Right lung (tissue), 5 donors: ENCODE results near the gene DPYD. TPM values are rescaled to one million over a fixed set of nuclear protein-coding genes. Genes with fewer than 3 reads are reported as not detected.
"Not testable (repeated sequence)": the region's sequence is repeated elsewhere in the genome, so short reads cannot be mapped to it uniquely, and the experiment has no call there.

Experiments
- DNase-seq, 2 donors: peaks; one replicate each; pipeline ENCODE4 v3.0.0-alpha.2; 2013
- polyA plus RNA-seq, 5 donors: library from polyadenylated mRNA; unstranded; fragments of 120-200 nt; gene quantifications; one replicate each; pipeline versions ENCODE4 v1.2.1 to v1.2.3, GENCODE V29; 2013; ENCODE audit warnings: inconsistent platforms in 1 of 5, low replicate concordance in 1 of 5; ENCODE audit not compliant: insufficient read length in 5 of 5, insufficient read depth in 1 of 5

The DPYD gene
- polyA plus RNA-seq, 5 donors: 19.1 to 33.5 (median 25.1) TPM

DNA sequence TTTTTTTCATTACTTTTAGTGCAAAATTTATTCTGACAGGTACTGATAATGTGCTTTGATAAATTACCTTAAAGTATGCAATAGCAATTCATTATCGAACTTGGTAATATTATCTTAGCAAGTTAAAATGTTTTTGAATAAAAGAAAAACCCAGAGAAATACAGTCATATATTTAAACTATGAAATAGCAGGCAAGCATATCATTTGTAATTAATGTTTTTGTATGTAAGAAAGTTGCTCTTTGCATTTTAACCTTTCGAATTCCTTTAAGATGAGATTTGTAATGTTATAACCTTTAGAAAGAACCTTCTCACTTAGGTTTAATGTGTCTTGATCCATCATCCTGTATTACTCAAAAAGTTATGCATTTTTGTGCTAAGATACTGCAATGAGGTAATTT is 613.7 kb downstream of the DPYD start:
- no peak for DNase-seq

DNA sequence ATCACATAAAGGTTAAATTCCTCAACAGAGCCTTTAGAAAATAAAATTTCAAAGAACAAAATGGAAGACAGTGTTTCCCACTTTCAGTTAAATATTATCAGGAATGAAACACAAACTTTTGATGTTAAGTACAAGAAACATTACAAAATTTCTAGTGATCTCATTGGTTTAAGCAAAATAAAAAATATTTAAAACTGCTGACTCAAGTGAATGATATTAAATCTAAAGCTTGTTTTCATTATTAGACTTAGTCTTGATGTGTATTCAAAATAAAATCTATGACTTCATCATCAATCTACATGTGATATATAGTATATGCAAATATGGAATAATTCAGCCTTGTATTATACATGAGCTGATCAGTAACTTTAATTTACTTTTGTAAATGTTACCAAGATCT is 614.3 kb downstream of the DPYD start:
- no peak for DNase-seq

DNA sequence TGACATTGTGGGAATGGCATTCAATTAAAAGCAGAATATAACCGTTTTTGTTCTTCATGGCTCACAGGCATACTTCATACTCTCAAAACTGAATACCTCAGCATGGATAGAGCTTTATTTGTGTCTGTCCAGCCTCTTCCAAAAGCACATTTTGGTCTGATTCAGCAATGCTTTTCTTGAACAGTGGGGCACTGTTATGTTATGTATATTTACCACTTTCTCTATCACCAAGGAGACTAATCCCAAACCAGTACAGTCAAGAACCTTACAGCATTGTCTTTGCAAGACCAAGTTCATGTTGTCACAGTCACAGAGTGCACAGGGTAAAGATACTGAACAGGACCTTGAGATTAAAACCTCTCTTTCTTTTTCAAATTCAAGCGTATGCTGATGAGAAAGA is 616.5 kb downstream of the DPYD start:
- no peak for DNase-seq

DNA sequence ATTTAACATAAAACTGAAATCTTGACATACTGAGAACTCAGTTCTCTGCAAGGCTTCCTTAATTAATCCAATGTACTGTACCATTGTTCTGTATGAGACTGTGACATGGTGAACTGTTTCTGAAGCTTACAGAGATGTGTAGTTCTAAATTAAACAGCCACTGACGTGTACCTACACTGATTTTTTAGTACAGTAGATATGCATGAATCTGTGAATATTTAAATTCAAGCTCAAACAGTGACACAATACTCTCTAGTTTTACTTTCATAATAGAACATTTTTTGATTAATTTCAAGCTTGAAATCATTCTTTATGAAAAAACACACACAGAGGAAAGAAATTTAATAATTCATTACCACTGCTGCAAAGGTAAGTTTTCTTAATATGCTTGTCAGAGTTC is 621.9 kb downstream of the DPYD start:
- DNase-seq: no peak

GRCh38 chr1:97297611-97298010 is 623.2 kb downstream of the DPYD start:
- no peak for DNase-seq

DNA sequence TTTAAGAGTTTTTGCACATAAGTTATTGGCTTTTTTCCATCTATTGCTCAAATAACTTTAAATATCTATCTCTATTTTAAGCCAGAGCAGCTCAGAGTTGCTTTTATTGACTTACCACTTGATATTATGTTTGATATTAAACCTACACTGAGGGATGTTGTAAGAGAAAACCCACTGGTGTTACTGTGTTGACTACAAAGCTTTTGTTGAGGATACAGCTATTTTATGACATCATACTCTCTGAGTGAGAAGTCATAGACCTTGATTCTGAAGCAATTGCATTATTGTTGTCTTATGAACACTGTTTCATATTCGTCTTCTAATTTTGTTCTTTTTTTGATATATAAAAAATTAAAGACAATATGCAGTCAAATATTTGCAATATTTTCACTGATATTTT is 638.9 kb downstream of the DPYD start:
- DNase-seq: no peak

- DNase-seq: no peak
Observed at GRCh38 chr1:97277891-97278654, 642.8 kb downstream of the DPYD start.

DNA sequence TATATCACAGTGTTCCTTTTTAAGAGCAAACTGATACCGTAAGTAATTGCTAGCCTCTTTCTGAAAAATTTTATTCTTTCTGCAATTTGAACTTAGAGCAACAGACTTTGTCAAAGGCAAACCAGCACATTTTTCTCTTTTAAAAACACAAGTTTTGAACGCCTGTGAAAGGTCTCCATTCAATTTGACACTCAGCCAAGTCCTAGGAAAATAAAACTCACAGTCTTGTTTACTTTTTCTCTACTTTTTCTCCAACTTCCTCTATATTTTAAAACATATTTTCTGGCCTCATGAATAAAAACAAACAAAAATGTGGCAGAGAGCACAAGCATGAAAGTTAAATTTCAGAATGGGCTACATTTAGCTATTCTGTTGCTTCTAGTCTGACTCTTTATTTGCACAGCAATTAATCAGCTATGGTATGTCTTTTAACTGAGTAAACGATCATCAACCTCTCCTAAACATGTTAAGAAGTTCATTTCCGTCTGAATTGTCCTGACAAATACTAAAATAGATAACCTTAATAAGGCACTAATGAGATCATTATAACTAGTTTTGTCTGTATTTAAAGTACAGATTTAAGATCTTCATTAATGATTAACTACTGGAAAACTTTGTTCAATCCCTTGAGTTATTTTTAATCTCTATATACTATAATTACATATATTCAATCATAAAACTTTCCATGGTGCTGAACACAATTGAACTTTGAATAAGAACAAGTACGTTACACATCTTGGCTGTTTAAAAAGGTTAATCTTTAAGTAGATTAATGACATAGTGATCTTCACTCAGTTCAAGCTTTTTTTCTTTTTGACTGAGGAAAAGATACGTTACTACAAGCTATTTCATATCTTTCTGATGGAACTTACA is 648.7 kb downstream of the DPYD start:
- DNase-seq: no peak

DNA sequence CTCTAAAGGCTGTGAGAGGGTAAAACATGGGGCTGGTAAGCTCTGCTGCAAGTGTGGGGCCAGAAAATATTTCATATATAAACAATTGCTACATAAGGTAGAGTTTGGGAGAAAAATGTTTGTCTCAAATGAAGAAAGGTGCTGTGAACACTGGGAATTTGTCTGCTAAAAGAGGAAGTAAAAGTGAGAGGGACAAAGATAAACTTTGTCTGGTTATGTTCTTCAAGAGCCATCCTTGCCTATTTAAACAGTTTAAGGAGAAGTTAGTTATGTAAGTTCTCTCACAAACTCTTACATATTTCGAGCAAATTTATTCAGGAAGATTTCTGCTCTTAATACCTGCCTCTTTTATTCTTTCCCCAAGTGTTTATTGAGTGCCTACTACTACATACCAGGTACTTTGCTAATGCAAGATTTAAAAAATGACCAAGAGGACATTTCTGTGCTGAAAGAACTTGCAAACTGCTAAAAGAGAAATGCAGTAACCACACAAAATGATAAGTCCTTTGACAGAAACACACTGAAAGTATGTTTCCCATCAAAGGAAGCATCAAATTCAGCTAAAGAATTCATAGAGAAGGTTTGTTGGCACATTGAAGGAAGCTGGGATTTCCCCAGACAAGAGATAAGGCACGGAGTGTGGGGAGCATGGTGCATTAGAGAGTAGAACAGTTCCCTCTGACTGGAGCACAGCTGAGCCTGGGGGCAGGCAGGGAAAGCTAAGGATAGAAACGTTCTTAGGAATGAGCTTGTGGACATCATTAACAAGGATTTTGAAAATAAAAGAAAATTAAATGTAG is 650.1 kb downstream of the DPYD start:
- no peak for DNase-seq

GRCh38 chr1:97265630-97266029 is 655.2 kb downstream of the DPYD start:
- no peak for DNase-seq

GRCh38 chr1:97262842-97263241 is 658.0 kb downstream of the DPYD start:
- no peak for DNase-seq

DNA sequence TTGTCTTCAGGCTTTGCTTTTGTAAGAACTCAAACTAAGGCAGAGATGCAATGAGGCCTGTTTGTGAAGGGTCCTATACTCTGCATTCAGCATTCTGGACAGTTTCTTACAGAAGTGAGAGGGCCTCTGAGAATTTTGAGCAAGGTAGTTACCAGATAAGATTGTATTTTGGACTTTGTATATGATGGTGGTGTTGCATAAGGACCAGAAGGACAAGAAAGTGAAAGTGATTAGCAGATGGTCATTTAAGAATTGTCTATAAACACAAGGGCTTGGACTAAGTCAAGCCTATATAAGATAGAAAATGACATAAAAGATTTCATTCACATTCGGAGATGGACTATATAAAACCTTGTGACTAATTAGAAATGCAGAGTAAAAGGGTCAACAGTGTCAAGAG is 662.2 kb downstream of the DPYD start:
- no peak for DNase-seq

GRCh38 chr1:97254731-97255463 is 665.9 kb downstream of the DPYD start:
- no peak for DNase-seq

- DNase-seq: no peak
Observed at GRCh38 chr1:97252925-97253324, 667.9 kb downstream of the DPYD start.

- DNase-seq: no peak
Observed at GRCh38 chr1:97252076-97252475, 668.8 kb downstream of the DPYD start.

DNA sequence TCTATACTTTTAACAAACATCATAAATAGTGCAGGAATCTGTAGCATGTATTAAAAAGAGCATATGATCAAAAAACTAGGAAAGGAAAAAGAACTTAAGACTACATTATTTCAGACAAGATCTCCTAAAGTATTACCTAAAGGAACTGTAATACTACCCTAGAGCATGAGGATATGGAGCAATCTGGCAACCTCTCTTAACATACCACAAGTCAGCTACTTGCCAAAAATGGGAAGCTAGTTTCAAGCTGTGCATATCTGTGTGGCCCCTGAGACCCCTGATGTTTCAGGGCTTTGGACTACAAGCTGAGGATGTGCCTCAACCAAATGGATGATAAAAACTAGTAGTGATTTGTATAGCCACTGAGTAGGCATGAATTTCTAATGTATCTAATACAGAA is 673.6 kb downstream of the DPYD start:
- DNase-seq: no peak

GRCh38 chr1:97245682-97246081 is 675.2 kb downstream of the DPYD start:
- DNase-seq: no peak

GRCh38 chr1:97245026-97245425 is 675.8 kb downstream of the DPYD start:
- DNase-seq: no peak

DNA sequence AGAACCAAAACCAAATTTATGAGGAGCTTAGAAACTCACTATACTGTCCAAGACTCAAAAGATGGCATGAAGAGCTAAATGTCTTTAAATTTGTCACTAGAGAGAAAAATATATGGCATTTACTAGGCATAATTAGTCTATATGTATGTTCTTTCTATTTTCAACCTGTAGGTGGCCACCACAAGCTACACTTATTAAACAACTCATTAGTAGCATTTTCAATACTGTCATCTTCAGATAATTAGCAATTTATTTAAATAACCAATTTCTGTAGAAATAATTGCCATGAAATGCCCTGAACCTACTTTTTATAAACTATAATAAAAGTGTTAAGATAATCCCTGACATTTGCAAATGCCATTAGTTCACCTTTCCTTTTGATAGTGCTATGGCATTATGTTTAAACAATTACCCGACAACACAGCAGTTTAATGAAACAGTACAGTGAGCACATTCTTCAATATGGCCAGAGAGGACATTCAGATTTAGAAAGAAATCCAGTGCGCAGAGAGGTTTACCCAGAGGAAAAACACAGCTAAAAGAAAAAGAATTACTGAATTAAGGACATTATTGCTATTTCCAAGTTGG is 676.8 kb downstream of the DPYD start:
- peak in 1 of 2 donors; percentile 11 for DNase-seq

DNA sequence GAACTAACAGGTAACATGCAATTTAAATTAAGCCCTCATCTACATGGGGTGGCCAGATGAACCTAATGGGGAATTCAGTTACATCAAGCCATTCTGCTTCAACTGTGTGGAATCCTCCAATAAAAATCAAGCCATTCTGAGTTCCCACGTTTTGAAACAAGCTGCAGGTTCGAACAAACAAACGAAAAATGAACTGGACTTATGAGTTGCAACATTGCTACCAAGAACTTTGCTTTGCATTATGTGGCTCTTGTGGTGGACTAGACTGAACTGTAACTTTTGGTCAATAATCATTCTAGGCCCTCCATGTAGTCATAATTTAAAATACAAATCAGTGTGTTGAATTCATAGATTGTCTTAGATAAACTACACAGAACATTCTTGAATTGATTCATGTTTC is 682.0 kb downstream of the DPYD start:
- no peak for DNase-seq

DNA sequence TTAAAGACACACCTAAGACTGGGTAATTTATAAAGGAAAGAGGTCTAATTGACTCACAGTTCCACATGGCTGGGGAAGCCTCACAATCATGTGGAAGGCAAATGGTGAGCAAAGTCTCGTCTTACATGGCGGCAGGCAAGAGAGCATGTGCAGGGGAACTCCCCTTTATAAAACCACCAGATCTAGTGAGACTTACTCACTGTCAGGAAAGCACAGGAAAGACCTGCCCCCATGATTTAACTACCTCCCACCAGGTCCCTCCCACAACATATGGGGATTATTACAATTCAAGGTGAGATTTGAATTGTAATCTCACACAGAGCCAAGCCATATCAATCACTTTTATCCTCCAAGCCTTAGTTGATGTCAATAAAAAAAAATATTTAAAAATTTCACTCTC is 689.5 kb downstream of the DPYD start:
- DNase-seq: not testable (repeated sequence)
